Measurements from ENCODE around the gene TSR3.

TSR3 gene
- 37.6 to 50.0 reads per million in 2 experiments for total RNA-seq

GRCh38 chr16:1351582-1352362, at the start of gene TSR3, which contains the start of gene GNPTG:
TSS of gene TSR3 (minus strand) at chr16:1351878. CDS start at chr16:1351804, 74 bp downstream.
TSS of gene GNPTG (plus strand) at chr16:1351931. CDS start at chr16:1351966, 35 bp downstream.
- peak; percentile 76 for DNase-seq (ENCODE audit: low read depth)

- DNase-seq (ENCODE audit: low read depth): no peak
These were observed 49.5 kb upstream of the TSR3 start for GRCh38 chr16:1401061-1401757.

GRCh38 chr16:1398826-1399581, 47.3 kb upstream of the TSR3 start:
- DNase-seq (ENCODE audit: low read depth): no peak

GRCh38 chr16:1398351-1398750, 46.7 kb upstream of the TSR3 start:
- DNase-seq (ENCODE audit: low read depth): no peak

GRCh38 chr16:1397779-1398178, 46.1 kb upstream of the TSR3 start:
- DNase-seq (ENCODE audit: low read depth): no peak

GRCh38 chr16:1395444-1396031, 43.9 kb upstream of the TSR3 start:
- no peak for DNase-seq (ENCODE audit: low read depth)

GRCh38 chr16:1394367-1394951, 42.8 kb upstream of the TSR3 start:
- DNase-seq (ENCODE audit: low read depth): no peak

GRCh38 chr16:1393613-1394176, 42.0 kb upstream of the TSR3 start:
- DNase-seq (ENCODE audit: low read depth): no peak

- no peak for DNase-seq (ENCODE audit: low read depth)
These were observed 41.1 kb upstream of the TSR3 start for GRCh38 chr16:1392826-1393225.

- no peak for DNase-seq (ENCODE audit: low read depth)
These were observed 38.6 kb upstream of the TSR3 start for GRCh38 chr16:1390239-1390779.

GRCh38 chr16:1389762-1390161, 38.1 kb upstream of the TSR3 start:
- DNase-seq (ENCODE audit: low read depth): no peak

GRCh38 chr16:1387331-1387730, 35.7 kb upstream of the TSR3 start:
- no peak for DNase-seq (ENCODE audit: low read depth)

- no peak for DNase-seq (ENCODE audit: low read depth)
These were observed 33.6 kb upstream of the TSR3 start for GRCh38 chr16:1385232-1385631.

GRCh38 chr16:1383556-1383955, 31.9 kb upstream of the TSR3 start:
- no peak for DNase-seq (ENCODE audit: low read depth)

- no peak for DNase-seq (ENCODE audit: low read depth)
These were observed 30.1 kb upstream of the TSR3 start for GRCh38 chr16:1381612-1382406.

- no peak for DNase-seq (ENCODE audit: low read depth)
These were observed 28.5 kb upstream of the TSR3 start for GRCh38 chr16:1380195-1380594.

GRCh38 chr16:1379304-1380076, 27.8 kb upstream of the TSR3 start:
- peak; percentile 57 for DNase-seq (ENCODE audit: low read depth)

GRCh38 chr16:1378804-1379303, 27.2 kb upstream of the TSR3 start:
- peak; percentile 40 for DNase-seq (ENCODE audit: low read depth)

- no peak for DNase-seq (ENCODE audit: low read depth)
These were observed 26.6 kb upstream of the TSR3 start for GRCh38 chr16:1378087-1378803.
